H1 (cell line): ENCODE results near the gene AHRR. TPM values are rescaled to one million over a fixed set of nuclear protein-coding genes. Genes with fewer than 3 reads are reported as not detected.

ENCODE experiments used
- CTCF ChIA-PET: fragments of 300-600 bp; sonication (Branson Sonifier 250); formaldehyde crosslinking; loops from one replicate; lab custom pipeline; 2021; ENCODE audit not compliant: partially characterized antibody; lab: Charles Lee
- POLR2A ChIA-PET: fragments of 300-600 bp; sonication (Branson Sonifier 250); formaldehyde crosslinking; loops from one replicate; lab custom pipeline; 2021; ENCODE audit warnings: inconsistent platforms; ENCODE audit not compliant: partially characterized antibody; lab: Charles Lee
- DNase-seq, 2 experiments: peaks; one replicate each; pipeline versions ENCODE4 v3.0.0 to v3.0.0-alpha.2; 2010 to 2022; ENCODE audit warnings: low spot score in 2 of 2, low read depth in 1 of 2, mixed read lengths in 1 of 2
- FAIRE-seq: peaks from 2 replicates; lab custom pipeline; 2011; peaks lifted over from hg19 to GRCh38; lab: Jason Lieb, UNC
- H2AFZ ChIP-seq: 2 replicates; pipeline ENCODE4 v1.8.1; 2012; ENCODE audit warnings: low read length, inconsistent platforms
- H2AK5ac ChIP-seq: 2 replicates; pipeline ENCODE4 v1.6.1; 2013; ENCODE audit warnings: low read depth, low read length
- H2BK120ac ChIP-seq: replicated peaks from 2 replicates; pipeline ENCODE3; 2013; ENCODE audit warnings: low read depth, low read length, inconsistent platforms
- H2BK12ac ChIP-seq: 2 replicates; pipeline ENCODE4 v1.6.1; 2013; ENCODE audit warnings: low read depth, low read length
- H2BK15ac ChIP-seq: 2 replicates; pipeline ENCODE4 v1.6.1; 2013; ENCODE audit warnings: low read length
- H2BK20ac ChIP-seq: 2 replicates; pipeline ENCODE4 v1.6.1; 2013; ENCODE audit warnings: low read length
- H2BK5ac ChIP-seq: 2 replicates; pipeline ENCODE4 v1.6.1; 2013; ENCODE audit warnings: low read depth, low read length
- H3K14ac ChIP-seq: 2 replicates; pipeline ENCODE4 v1.6.1; 2013; ENCODE audit warnings: inconsistent platforms; ENCODE audit not compliant: insufficient read length
- H3K18ac ChIP-seq: 2 replicates; pipeline ENCODE4 v1.6.1; 2013; ENCODE audit warnings: low read length; ENCODE audit errors: extremely low read depth
- H3K23ac ChIP-seq: 2 replicates; pipeline ENCODE4 v1.6.1; 2013; ENCODE audit warnings: inconsistent platforms; ENCODE audit not compliant: insufficient read length
- H3K23me2 ChIP-seq: 2 replicates; pipeline ENCODE4 v1.6.1; 2013; ENCODE audit warnings: low read depth, low read length
- H3K27ac ChIP-seq: 2 replicates; pipeline ENCODE4 v1.6.1; 2011; ENCODE audit warnings: low read depth, low read length, inconsistent platforms
- H3K27me3 ChIP-seq, 4 experiments: replicated peaks in 1 of 4; 1 replicate in 1 of 4; 2 replicates in 3 of 4; pipeline versions ENCODE4 v1.6.1 to v1.8.1; 2011 to 2013; ENCODE audit warnings: low read length in 3 of 4, mild to moderate bottlenecking in 3 of 4, inconsistent platforms in 2 of 4, mixed read lengths in 2 of 4, moderate library complexity in 1 of 4; ENCODE audit not compliant: control insufficient read depth in 3 of 4, insufficient read depth in 3 of 4; ENCODE audit errors: extremely low read depth in 1 of 4
- H3K36me3 ChIP-seq, 4 experiments: 2 replicates each; pipeline versions ENCODE4 v1.6.1 to v1.8.1; 2011 to 2013; ENCODE audit warnings: mild to moderate bottlenecking in 4 of 4, low read length in 3 of 4, moderate library complexity in 2 of 4, control low read depth in 1 of 4, inconsistent platforms in 1 of 4; ENCODE audit not compliant: insufficient read depth in 4 of 4, control insufficient read depth in 2 of 4
- H3K4ac ChIP-seq: replicated peaks from 2 replicates; pipeline ENCODE3; 2013; ENCODE audit warnings: low read length, low read depth, mixed read lengths, inconsistent platforms; ENCODE audit not compliant: insufficient read length
- H3K4me1 ChIP-seq, 4 experiments: replicated peaks in 1 of 4; 1 replicate in 1 of 4; 2 replicates in 3 of 4; pipeline versions ENCODE4 v1.6.1 to v1.8.1; 2011 to 2013; ENCODE audit warnings: low read length in 3 of 4, inconsistent platforms in 2 of 4, mixed read lengths in 1 of 4; ENCODE audit not compliant: insufficient read depth in 4 of 4, control insufficient read depth in 3 of 4
- H3K4me2 ChIP-seq, 2 experiments: 2 replicates each; pipeline versions ENCODE4 v1.6.1 to v1.8.1; 2011 to 2013; ENCODE audit warnings: low read depth in 2 of 2, low read length in 2 of 2, control low read depth in 1 of 2, inconsistent platforms in 1 of 2, mild to moderate bottlenecking in 1 of 2; ENCODE audit not compliant: insufficient read depth in 1 of 2
- H3K4me3 ChIP-seq, 4 experiments: fragments of 200-600, 300-600 bp in 1 of 4; sonication (generic), shearing (Covaris generic), sonication (Bioruptor Twin) in 1 of 4; 2 replicates each; pipeline versions ENCODE4 v1.5.1 to v1.8.1; 2011 to 2016; ENCODE audit warnings: low read length in 4 of 4, low read depth in 3 of 4, control low read depth in 2 of 4, inconsistent platforms in 2 of 4, mild to moderate bottlenecking in 2 of 4, mixed read lengths in 1 of 4, moderate library complexity in 1 of 4; ENCODE audit not compliant: insufficient read depth in 2 of 4; ENCODE audit errors: extremely low read depth in 1 of 4
- H3K56ac ChIP-seq: replicated peaks from 2 replicates; pipeline ENCODE3; 2013; ENCODE audit warnings: low read depth, mild to moderate bottlenecking, mixed read lengths, low read length, inconsistent platforms; ENCODE audit not compliant: insufficient read length
- H3K79me1 ChIP-seq: 2 replicates; pipeline ENCODE4 v1.6.1; 2013; ENCODE audit warnings: low read depth, low read length, control low read depth
- H3K79me2 ChIP-seq, 2 experiments: 2 replicates each; pipeline versions ENCODE4 v1.6.1 to v1.8.1; 2012 to 2013; ENCODE audit warnings: low read length in 2 of 2, mild to moderate bottlenecking in 2 of 2, inconsistent platforms in 1 of 2; ENCODE audit not compliant: insufficient read depth in 2 of 2, control insufficient read depth in 1 of 2
- H3K9ac ChIP-seq, 4 experiments: replicated peaks in 1 of 4; 1 replicate in 1 of 4; 2 replicates in 3 of 4; pipeline versions ENCODE4 v1.6.1 to v1.8.1; 2011 to 2013; ENCODE audit warnings: low read depth in 3 of 4, low read length in 3 of 4, control low read depth in 2 of 4, mild to moderate bottlenecking in 2 of 4, moderate library complexity in 2 of 4, inconsistent platforms in 1 of 4; ENCODE audit errors: extremely low read depth in 1 of 4
- H3K9me3 ChIP-seq, 2 experiments: 2 replicates each; pipeline versions ENCODE4 v1.6.1 to v1.8.1; 2012 to 2013; ENCODE audit warnings: mild to moderate bottlenecking in 2 of 2, moderate library complexity in 2 of 2, control low read depth in 1 of 2, inconsistent platforms in 1 of 2, low read depth in 1 of 2, low read length in 1 of 2, mixed read lengths in 1 of 2; ENCODE audit not compliant: insufficient read depth in 2 of 2
- H4K20me1 ChIP-seq, 2 experiments: replicated peaks in 1 of 2; 2 replicates each; pipeline versions ENCODE3 to v1.8.1; 2011 to 2013; ENCODE audit warnings: inconsistent platforms in 2 of 2, low read length in 2 of 2, mild to moderate bottlenecking in 1 of 2; ENCODE audit not compliant: insufficient read depth in 2 of 2, control insufficient read depth in 1 of 2
- H4K5ac ChIP-seq: 2 replicates; pipeline ENCODE4 v1.6.1; 2013; ENCODE audit warnings: low read length, low read depth, mixed read lengths, inconsistent platforms; ENCODE audit not compliant: insufficient read length
- H4K8ac ChIP-seq: 2 replicates; pipeline ENCODE4 v1.8.0; 2013; ENCODE audit warnings: mild to moderate bottlenecking, moderate library complexity, low read length, inconsistent platforms; ENCODE audit not compliant: insufficient read depth; ENCODE audit errors: extremely low read depth
- H4K91ac ChIP-seq: replicated peaks from 2 replicates; pipeline ENCODE3; 2013; ENCODE audit warnings: low read length, mixed read lengths, inconsistent platforms; ENCODE audit not compliant: insufficient read length
- E2F6 ChIP-seq: IDR thresholded peaks from 2 replicates; pipeline ENCODE4 v1.6.1; 2012; ENCODE audit warnings: inconsistent platforms
- EP300 ChIP-seq, 2 experiments: IDR thresholded peaks; 1 replicate in 1 of 2; 2 replicates in 1 of 2; pipeline ENCODE4 v1.6.1; 2011 to 2012; ENCODE audit warnings: low read depth in 2 of 2, low read length in 2 of 2, mild to moderate bottlenecking in 2 of 2, borderline replicate concordance in 1 of 2, inconsistent platforms in 1 of 2, moderate library complexity in 1 of 2
- GABPA ChIP-seq: IDR thresholded peaks from 2 replicates; pipeline ENCODE4 v1.6.1; 2011; ENCODE audit warnings: mild to moderate bottlenecking, low read length, moderate library complexity, borderline replicate concordance; ENCODE audit not compliant: insufficient read depth
- MAX ChIP-seq: IDR thresholded peaks from 2 replicates; pipeline ENCODE4 v1.6.1; 2012; ENCODE audit warnings: inconsistent platforms
- RBBP5 ChIP-seq: IDR thresholded peaks from 2 replicates; pipeline ENCODE4 v1.7.1; 2012; ENCODE audit warnings: low read depth, mild to moderate bottlenecking, inconsistent platforms, low read length, moderate library complexity, borderline replicate concordance
- RXRA ChIP-seq: IDR thresholded peaks from 2 replicates; pipeline ENCODE4 v1.6.1; 2011; ENCODE audit warnings: low read depth, mild to moderate bottlenecking, low read length, moderate library complexity; ENCODE audit not compliant: insufficient read depth
- SUZ12 ChIP-seq: fragments of 200-600 bp; sonication (generic); IDR thresholded peaks from 2 replicates; pipeline ENCODE4 v1.6.1; 2012; ENCODE audit warnings: mild to moderate bottlenecking, inconsistent platforms, low read length, moderate library complexity, mixed read lengths
- TCF12 ChIP-seq: IDR thresholded peaks from 2 replicates; pipeline ENCODE4 v1.6.1; 2011; ENCODE audit warnings: low read depth, mild to moderate bottlenecking, low read length
- TEAD4 ChIP-seq: IDR thresholded peaks from 2 replicates; pipeline ENCODE4 v1.6.1; 2012; ENCODE audit warnings: low read depth, low read length, inconsistent platforms, mixed read lengths
- YY1 ChIP-seq: IDR thresholded peaks from 2 replicates; pipeline ENCODE4 v1.6.1; 2011; ENCODE audit warnings: low read depth, mild to moderate bottlenecking, low read length
- ZNF274 ChIP-seq: IDR thresholded peaks from 2 replicates; pipeline ENCODE4 v1.7.0; 2012; ENCODE audit warnings: low read length, borderline replicate concordance; ENCODE audit errors: extremely low read depth
- WGBS, 2 experiments: shearing (Covaris generic) in 1 of 2; methylation state at CpG; one replicate each; pipeline versions ENCODE4 v1.1.6 to v1.1.7; 2013 to 2015; ENCODE audit warnings: low lambda C conversion rate in 2 of 2, mixed read lengths in 2 of 2, inconsistent platforms in 1 of 2, low coverage in 1 of 2, missing lambda C conversion rate in 1 of 2; ENCODE audit not compliant: insufficient replicate concordance in 2 of 2, insufficient coverage in 1 of 2, insufficient read length in 1 of 2; ENCODE audit errors: extremely low coverage in 1 of 2, missing lambda C conversion rate in 1 of 2; 5-methylcytosine and 5-hydroxymethylcytosine counted together
- polyA plus RNA-seq, 7 experiments: library from polyadenylated mRNA; depleted of rRNA in 3 of 7; stranded (reverse) in 5 of 7; unstranded in 2 of 7; fragments of >200 nt in 5 of 7; fragments of 200-250 nt in 2 of 7; gene quantifications; 1 replicate in 5 of 7; 2 replicates in 1 of 7; 4 replicates in 1 of 7; pipeline versions ENCODE4 v1.2.1 to v1.2.3, GENCODE V29; 2011 to 2013; ENCODE audit warnings: missing spikeins in 2 of 7, mixed read lengths in 2 of 7
- total RNA-seq: library from RNA; stranded (reverse); fragmentation: NEBNext Ultra II Directional; extraction: Animal tissue kit (Norgen Biotek cat#: 25700); gene quantifications from 2 replicates; pipeline ENCODE4 v1.2.1, GENCODE V29; 2021

AHRR gene
- total and polyA plus RNA-seq, 2 of the 8 experiments (the other 6 are each of a cell fraction or from before 2014, with no cell fraction given), result 0.41 to 0.80 TPM

GRCh38 chr5:449151-449550 is 127.6 kb downstream of the AHRR start:
- POLR2A ChIA-PET, result interaction anchor here (0.5 to 1.3 kb wide), 2 partner anchors 16 to 282 kb away, joined by 3 read pairs; no protein-coding TSS in a partner anchor
- H3K23me2 ChIP-seq, result no peaks in the 10 kb centered on the region
- no peak overlapping the region for H3K56ac ChIP-seq
- H3K4me1 ChIP-seq, result peaks cover 0 to 1% (median 0%) of the 10 kb centered on the region in 4 experiments; a peak in 1 of 7 replicates
- H2BK120ac ChIP-seq, result no peak overlapping the region
- H2BK20ac ChIP-seq, result no peak overlapping the region
- FAIRE-seq, result no peak
- H3K9me3 ChIP-seq, result peaks cover 0 to 6% of the 10 kb centered on the region in 2 experiments; a peak in 2 of 4 replicates
- no peaks in the 10 kb centered on the region; a peak in 1 of 4 replicates for H3K79me2 ChIP-seq
- H4K91ac ChIP-seq, result no peak overlapping the region
- no peak overlapping the region for H4K8ac ChIP-seq
- no peak for TF ChIP-seq TCF12
- TF ChIP-seq EP300 (IDR thresholded peaks at IDR 0.05; ENCODE audit: borderline replicate concordance in 1 of 2, low read depth in 2 of 2, low read length in 2 of 2), result no peak
- TF ChIP-seq E2F6, result no peak
- TF ChIP-seq MAX, result no peak
- TF ChIP-seq ZNF274, result no peak
- TF ChIP-seq SUZ12, result no peak
- no peak for TF ChIP-seq YY1
- TF ChIP-seq RXRA, result no peak
- no peak for TF ChIP-seq RBBP5
- TF ChIP-seq GABPA, result no peak
- no peak for TF ChIP-seq TEAD4
- H3K14ac ChIP-seq, result no peak overlapping the region
- 0 out of 2 replicates have a peak, but pooled peaks cover under 1% of the 10 kb centered on the region for H3K79me1 ChIP-seq
- H3K4me2 ChIP-seq, result no peak overlapping the region
- H2BK15ac ChIP-seq, result no peak overlapping the region
- no peak overlapping the region for H3K27ac ChIP-seq
- 83% methylated on average over 5 of the region's 5 CpGs; no CpG with 5 or more reads in 1 of the 2 experiments for WGBS, 2 experiments
- H3K18ac ChIP-seq, result no peak overlapping the region
- H3K36me3 ChIP-seq, result peaks cover 17 to 48% (median 31%) of the 10 kb centered on the region in 4 experiments
- H2AK5ac ChIP-seq, result no peak overlapping the region
- peaks cover 0 to 2% (median 0%) of the 10 kb centered on the region in 4 experiments; a peak in 2 of 7 replicates for H3K27me3 ChIP-seq
- no peak overlapping the region for H3K9ac ChIP-seq
- no peak overlapping the region for H3K23ac ChIP-seq
- no peak overlapping the region for H2BK5ac ChIP-seq
- H2BK12ac ChIP-seq, result no peak overlapping the region
- CTCF ChIA-PET, result interaction anchor here (0.9 to 1.8 kb wide), 7 partner anchors 12 to 156 kb away, joined by 3 to 5 read pairs (median 3); no protein-coding TSS in a partner anchor
- H3K4me3 ChIP-seq, result no peak overlapping the region
- no peak overlapping the region for H3K4ac ChIP-seq
- H2AFZ ChIP-seq, result no peak overlapping the region
- H4K5ac ChIP-seq, result no peak overlapping the region
- peaks cover 2 to 13% of the 10 kb centered on the region in 2 experiments for H4K20me1 ChIP-seq
- no peak for DNase-seq
